Measurements from ENCODE around the gene ZNF672. TPM values are rescaled to one million over a fixed set of nuclear protein-coding genes. Genes with fewer than 3 reads are reported as not detected.

ZNF672 gene
- total and polyA plus RNA-seq, 8 donors: 16.2 to 35.5 (median 20.1) TPM

GRCh38 chr1:248810000-248810726 is 27.9 kb upstream of the ZNF672 start:
- Histone ChIP-seq H3K27me3 (no peaks in the 10 kb centered on the region), H3K4me1 (peaks cover 0 to 47% of the 10 kb centered on the region in 2 donors), H3K27ac (peak overlapping the region in 1 of 2 donors; percentile 29), H3K4me3 (no peak overlapping the region), H3K9me3 (no peaks in the 10 kb centered on the region), H3K36me3 (peaks cover 0 to 44% of the 10 kb centered on the region in 2 donors)
- ATAC-seq: no peak
- TF ChIP-seq CTCF (IDR thresholded peaks at IDR 0.05): no peak
- intact Hi-C loops (cut with DNase I): loop anchor here in 1 of 2 donors (5.0 kb wide), 1 partner anchor 183 kb away; no protein-coding TSS in a partner anchor
- DNase-seq: no peak

- Histone ChIP-seq H3K4me1 (peaks cover 0 to 41% of the 10 kb centered on the region in 2 donors), H3K9me3 (no peaks in the 10 kb centered on the region), H3K36me3 (peaks cover 0 to 51% of the 10 kb centered on the region in 2 donors), H3K27ac (peak overlapping the region in 1 of 2 donors; percentile 29), H3K4me3 (no peak overlapping the region), H3K27me3 (no peaks in the 10 kb centered on the region)
- no peak for TF ChIP-seq CTCF (IDR thresholded peaks at IDR 0.05)
- intact Hi-C loops (cut with DNase I): no loop called here
- DNase-seq: no peak
- ATAC-seq: no peak
Observed at GRCh38 chr1:248810727-248811513, 27.1 kb upstream of the ZNF672 start.

- H3K27me3 ChIP-seq: no peaks in the 10 kb centered on the region
- peaks cover 0 to 60% of the 10 kb centered on the region in 2 donors for H3K36me3 ChIP-seq
- H3K4me1 ChIP-seq: peaks cover 0 to 41% of the 10 kb centered on the region in 2 donors
- no peak overlapping the region for H3K4me3 ChIP-seq
- no peak for TF ChIP-seq CTCF (IDR thresholded peaks at IDR 0.05)
- DNase-seq: peak in 1 of 4 donors; percentile 75
- intact Hi-C loops (cut with DNase I): no loop called here
- H3K27ac ChIP-seq: no peak overlapping the region
- H3K9me3 ChIP-seq: no peaks in the 10 kb centered on the region
- ATAC-seq: peak; percentile 30
Observed at GRCh38 chr1:248811514-248812490, 26.2 kb upstream of the ZNF672 start.

GRCh38 chr1:248812736-248813425 is 25.1 kb upstream of the ZNF672 start:
- intact Hi-C loops (cut with DNase I): no loop called here
- H3K9me3 ChIP-seq: no peaks in the 10 kb centered on the region
- no peak overlapping the region for H3K27ac ChIP-seq
- peaks cover 0 to 67% of the 10 kb centered on the region in 2 donors for H3K36me3 ChIP-seq
- H3K27me3 ChIP-seq: no peaks in the 10 kb centered on the region
- ATAC-seq: no peak
- no peak overlapping the region for H3K4me3 ChIP-seq
- no peak for TF ChIP-seq CTCF (IDR thresholded peaks at IDR 0.05)
- H3K4me1 ChIP-seq: peaks cover 0 to 42% of the 10 kb centered on the region in 2 donors
- no peak for DNase-seq

All from left lung (tissue), 10 donors.